ENCODE measurements around the gene TRIM44.

Gene TRIM44

GRCh38 chr11:35792846-35793192 is 130.2 kb downstream of the TRIM44 start:
- no peak for DNase-seq

DNA sequence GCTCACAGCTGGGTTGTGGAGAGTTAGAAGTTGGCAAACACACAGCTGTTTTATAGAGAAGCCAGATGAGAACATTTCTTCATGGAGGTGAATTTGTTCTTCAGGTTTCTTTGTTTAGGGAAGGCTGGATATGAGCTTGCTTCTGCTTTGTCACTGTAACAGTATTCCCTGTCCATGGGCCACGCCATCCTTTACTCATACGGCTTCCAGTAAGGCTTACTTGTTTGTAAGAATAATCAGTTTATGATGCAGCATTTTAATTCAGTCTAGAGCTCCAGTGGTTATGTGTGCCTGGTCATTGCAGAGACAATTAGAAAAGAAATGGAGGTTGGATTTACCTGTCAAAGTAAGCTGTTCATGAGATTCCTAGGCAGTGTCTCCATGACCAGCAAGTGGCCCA is 131.8 kb downstream of the TRIM44 start:
- no peak for DNase-seq

GRCh38 chr11:35794850-35795249 is 132.3 kb downstream of the TRIM44 start:
- DNase-seq = no peak

GRCh38 chr11:35796562-35796961 is 134.0 kb downstream of the TRIM44 start:
- DNase-seq = no peak

- no peak for DNase-seq
These were observed 135.8 kb downstream of the TRIM44 start for GRCh38 chr11:35798423-35798822.

DNA sequence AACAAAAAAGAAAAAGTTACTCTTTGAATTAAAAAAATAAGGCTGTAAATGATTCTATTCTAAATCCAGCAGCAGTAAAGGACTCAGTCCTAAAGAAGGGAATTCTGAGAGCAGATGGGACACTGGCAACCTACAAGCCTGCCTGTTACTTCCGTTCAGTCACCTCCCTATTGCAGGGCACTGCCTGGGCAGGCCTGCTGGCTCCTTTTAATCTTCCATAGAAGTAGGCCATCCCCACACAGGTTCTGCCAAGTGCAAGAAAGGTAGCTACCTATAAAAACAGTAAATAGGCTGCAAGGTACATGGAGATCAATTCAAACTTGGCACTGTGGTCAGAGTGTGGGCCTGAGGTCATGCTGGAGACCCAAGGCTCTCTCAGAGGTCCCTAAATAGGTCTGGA is 136.4 kb downstream of the TRIM44 start:
- no peak for DNase-seq

GRCh38 chr11:35799655-35800054 is 137.1 kb downstream of the TRIM44 start:
- no peak for DNase-seq

- no peak for DNase-seq
These were observed 138.7 kb downstream of the TRIM44 start for GRCh38 chr11:35800970-35801953.

DNA sequence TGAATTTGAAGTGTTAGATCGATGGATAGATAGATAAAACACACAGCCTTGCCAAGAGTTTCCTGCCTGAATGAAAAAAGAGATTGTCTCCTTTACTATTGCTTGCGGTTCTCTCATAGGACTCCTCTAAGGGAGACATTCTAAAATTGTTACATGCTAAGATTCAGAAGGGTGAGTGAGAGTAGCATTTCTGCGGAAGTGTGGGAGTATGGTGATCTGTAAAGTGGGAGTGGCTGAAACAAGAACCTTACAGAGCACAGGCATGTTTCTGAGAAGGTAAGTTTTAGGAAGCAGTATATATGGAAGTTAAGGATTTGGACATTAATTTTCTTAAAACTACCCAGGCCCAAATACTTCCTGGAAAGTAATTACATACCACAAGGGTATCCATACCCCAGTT is 139.6 kb downstream of the TRIM44 start:
- DNase-seq = no peak

DNA sequence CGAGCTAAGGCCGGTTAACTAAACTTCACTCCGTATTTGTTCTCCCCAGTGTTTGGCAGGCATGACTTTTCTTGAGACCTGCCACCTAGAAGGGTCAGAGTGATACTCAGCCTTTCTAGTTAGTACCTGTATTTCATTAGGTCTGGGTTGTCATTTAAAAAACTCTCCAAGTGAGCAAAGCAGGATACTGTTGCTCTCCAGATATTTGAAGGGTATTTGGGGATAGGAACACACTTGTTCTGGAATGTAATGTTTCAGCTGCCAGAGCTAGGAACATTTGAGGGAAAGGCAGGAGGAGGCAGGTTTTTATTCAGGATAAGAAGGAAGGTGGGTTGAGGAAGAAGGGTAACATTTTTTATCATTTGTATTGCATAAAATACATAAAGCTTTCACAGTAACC is 140.1 kb downstream of the TRIM44 start:
- DNase-seq = no peak

DNA sequence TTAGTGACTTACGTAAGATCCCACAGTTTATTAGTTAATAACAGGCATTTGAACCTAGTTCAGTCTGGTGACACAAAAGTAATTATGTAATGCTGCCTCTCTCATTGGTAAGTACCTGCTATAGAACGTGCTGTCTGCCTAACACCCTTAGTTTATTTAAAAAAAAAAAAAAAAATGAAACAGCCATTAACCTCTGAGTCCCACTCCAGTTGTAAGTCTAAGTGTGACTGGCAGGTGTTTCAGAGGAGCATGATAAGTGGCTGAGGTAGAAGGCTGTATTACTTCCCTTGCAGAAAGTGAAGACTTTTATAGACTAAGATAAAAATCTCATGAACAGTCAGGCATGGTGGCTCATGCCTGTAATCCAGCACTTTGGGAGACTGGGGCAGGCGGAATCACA is 140.5 kb downstream of the TRIM44 start:
- DNase-seq = no peak

- DNase-seq = no peak
These were observed 142.0 kb downstream of the TRIM44 start for GRCh38 chr11:35804451-35805040.

DNA sequence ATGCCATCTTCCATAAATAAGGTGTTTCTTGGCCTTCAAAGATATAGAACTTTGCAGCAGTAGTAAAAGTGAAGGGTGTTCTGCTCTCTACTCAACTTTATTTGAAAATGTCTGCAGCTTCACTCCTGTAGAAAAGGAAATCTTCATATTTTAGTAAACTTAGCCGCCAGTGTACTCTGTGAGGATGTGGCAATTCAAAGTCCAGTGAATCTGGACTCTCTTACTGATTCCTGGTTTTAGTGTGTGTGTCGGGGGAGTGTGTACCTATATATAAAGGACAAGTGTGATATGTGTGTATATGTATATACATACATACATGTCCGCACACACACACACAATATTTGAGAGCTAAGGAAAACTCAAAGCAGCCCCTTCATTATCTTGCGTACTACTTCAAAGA is 147.0 kb downstream of the TRIM44 start:
- DNase-seq = no peak

DNA sequence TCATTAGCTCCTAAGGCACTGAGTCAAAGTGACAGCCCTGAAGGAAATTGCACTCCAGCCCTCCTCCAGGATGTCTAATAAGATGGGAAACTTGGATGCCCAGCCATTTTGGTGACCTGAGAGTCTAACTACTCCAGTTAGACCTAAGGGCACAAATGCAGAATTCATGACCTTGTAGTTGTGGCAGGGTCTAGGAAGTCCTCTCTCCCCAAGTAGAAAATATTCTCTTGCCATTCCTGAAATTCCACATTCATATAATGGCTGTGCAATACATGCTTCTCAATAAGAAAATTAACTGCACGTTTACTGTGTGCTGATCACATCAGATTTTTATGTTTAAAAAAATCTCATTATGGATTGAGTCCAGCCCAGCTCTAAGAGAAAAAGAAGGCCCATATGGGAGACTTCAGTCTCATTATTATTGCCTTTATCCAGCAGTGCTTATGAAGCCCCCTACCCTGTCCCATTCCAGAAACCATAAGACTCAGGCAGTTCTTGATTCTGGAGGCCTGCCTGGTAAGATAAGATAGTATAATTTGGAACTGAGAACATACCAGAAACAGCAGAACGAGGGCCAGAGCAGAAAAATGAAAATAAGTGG is 147.6 kb downstream of the TRIM44 start:
- no peak for DNase-seq

GRCh38 chr11:35811783-35812182 is 149.2 kb downstream of the TRIM44 start:
- no peak for DNase-seq

DNA sequence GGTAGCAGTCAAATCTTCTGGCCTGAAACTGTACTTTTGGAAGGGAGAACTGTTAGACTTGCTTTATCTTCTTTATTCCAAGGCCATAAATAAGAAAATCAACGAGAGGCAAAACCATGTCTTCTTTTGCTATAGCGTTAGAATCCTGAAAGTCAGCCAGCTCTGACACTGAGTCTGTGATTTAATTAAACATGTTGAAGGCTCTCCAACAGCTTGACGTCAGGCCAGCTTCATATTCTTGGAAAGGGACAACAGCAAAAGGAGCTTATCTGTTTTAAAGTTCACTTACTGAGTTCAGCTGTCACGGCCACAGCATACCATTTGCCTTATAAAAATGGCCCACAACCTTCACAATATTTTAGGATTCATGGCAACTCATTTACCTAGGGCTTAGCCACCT is 150.3 kb downstream of the TRIM44 start:
- DNase-seq = no peak

DNA sequence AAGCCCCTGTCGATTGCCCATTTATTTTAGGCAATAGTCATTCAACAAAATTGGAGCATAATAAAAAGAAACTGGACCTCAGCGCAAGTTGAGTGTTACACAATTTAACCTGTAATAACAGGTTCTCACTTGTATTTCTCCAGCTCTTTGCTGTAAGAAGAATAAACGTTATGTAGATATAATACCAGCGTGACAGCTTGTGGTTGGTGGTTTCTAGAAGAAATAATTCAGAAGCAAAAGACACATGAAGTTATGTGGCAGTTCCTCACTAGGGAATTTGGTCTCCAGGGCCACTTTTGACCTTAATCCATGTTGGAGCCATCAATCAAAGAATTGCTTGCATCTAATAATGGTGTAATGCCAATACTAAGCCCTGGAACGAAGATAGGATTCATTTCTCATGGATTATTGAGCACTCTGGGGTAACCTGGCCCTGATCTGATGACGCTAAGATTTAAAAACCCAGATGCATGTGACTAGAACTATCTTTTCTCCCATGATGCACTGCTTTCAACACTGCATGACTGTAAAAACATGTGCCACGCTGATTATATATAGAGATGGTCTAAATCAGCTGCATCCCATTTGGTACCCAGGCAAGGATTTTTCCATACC is 151.6 kb downstream of the TRIM44 start:
- no peak for DNase-seq

DNA sequence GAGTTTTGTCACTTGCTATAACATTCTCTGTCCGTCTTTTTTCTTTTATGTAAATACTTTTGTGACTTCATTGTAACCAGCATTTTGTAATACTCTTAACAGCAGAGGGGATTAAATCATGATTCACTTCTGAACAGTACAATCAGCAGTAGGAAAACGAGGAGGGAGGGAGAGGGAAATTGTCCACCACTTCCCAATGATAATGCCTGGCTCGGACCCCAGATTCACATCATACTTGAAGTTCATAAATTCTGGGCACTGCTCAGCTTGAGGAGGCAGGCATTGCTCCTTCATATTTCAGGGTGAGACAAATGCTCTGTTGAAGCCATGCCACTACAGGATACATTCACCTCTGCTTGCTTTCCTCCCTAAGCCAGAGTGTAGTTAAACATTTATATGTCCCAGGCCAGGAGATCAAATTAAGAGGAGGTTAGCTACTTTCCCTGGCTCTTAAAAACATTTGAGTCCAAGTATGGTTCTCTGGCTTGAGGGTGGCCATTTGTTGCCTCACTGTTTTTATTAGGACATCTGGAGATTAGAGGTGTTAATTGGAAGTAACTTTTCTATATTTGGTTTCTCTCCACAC is 152.2 kb downstream of the TRIM44 start:
- DNase-seq = no peak

GRCh38 chr11:35815556-35816315 is 153.2 kb downstream of the TRIM44 start:
- no peak for DNase-seq

- no peak for DNase-seq
These were observed 158.0 kb downstream of the TRIM44 start for GRCh38 chr11:35820614-35821013.

DNA sequence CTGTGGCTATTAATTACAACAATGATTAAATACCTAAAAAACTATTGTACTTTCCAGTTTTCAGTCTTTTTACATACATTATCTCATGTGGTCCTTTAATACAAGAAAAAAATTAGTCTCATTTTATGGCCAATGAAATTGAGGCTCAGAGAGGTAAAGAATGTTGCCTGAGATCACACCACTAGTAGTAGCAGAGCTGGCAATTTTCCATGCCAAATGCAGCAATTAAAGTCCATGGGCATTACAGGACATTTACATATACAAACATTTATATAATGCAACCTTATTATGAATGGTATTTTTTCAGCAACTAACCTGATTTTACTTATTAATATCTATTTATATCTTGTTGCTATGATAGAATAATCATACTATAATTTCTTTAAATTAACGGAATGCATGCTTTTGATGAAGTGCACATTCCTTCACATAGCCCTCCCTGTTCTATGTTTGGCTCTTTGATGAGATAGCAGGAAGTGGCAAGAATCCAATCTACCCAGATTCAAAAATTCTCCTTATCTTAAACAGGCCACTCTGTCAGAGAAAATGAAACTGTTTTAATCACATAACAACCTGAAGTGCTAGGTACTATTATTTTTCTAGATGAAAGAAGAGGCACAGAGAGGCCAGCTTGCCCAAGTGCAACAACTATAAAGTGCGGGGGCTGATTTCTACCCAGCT is 160.4 kb downstream of the TRIM44 start:
- no peak for DNase-seq

- no peak for DNase-seq
These were observed 161.2 kb downstream of the TRIM44 start for GRCh38 chr11:35823742-35824298.
